GM12872 (cell line): ENCODE measurements around the gene MAP2K1.

Experiments
- TF ChIP-seq, protein P1 (sequence below): IDR thresholded peaks from 3 replicates; pipeline ENCODE4 v1.5.1; 2011; ENCODE audit warnings: low read depth, mild to moderate bottlenecking, low read length, moderate library complexity; ENCODE audit not compliant: insufficient read depth

The MAP2K1 gene

DNA sequence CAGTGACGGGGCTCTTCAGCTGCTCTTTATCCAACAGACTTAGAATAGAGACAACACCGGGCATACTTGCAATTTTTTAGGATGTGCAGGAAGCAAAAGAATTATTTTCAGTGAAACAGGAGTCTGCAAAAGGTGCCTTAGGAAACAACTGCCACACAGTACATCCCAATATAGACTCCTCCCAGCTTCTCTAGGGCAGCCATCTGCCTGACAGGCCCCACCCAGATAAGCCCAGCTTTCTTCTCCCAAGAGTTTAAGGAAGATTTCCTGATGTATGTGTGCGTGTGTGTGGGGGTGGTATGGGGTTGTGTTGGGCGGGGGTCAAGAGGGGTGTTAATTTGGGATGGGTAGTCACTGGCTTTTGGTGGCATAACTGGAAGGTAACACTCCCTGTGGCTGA is 21.5 kb downstream of the MAP2K1 start:
- TF ChIP-seq, protein P1, sequence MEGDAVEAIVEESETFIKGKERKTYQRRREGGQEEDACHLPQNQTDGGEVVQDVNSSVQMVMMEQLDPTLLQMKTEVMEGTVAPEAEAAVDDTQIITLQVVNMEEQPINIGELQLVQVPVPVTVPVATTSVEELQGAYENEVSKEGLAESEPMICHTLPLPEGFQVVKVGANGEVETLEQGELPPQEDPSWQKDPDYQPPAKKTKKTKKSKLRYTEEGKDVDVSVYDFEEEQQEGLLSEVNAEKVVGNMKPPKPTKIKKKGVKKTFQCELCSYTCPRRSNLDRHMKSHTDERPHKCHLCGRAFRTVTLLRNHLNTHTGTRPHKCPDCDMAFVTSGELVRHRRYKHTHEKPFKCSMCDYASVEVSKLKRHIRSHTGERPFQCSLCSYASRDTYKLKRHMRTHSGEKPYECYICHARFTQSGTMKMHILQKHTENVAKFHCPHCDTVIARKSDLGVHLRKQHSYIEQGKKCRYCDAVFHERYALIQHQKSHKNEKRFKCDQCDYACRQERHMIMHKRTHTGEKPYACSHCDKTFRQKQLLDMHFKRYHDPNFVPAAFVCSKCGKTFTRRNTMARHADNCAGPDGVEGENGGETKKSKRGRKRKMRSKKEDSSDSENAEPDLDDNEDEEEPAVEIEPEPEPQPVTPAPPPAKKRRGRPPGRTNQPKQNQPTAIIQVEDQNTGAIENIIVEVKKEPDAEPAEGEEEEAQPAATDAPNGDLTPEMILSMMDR = no peak

- TF ChIP-seq, protein P1 = no peak
Observed at GRCh38 chr15:66408675-66409282, 22.1 kb downstream of the MAP2K1 start.

GRCh38 chr15:66409565-66410108 is 22.9 kb downstream of the MAP2K1 start:
- TF ChIP-seq, protein P1 = no peak

DNA sequence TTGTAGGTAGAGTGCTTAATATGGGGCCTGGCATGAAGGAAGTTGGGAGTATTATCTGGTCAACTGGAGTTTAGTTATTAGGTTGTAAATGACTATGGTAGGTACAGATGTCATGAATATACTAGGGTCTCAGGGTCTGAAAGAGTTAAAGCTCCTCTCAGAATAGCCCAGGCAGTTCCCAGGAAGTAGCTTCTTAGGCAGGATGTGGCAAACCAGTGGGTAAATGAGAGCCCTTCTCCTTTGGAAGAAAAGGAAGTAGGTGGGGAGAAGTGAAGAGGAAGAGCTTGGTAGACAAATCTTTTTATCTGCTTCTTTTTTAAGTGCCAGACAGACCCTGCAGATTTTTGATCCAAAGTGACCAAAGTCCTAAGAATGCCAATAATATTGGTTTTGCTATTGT is 24.5 kb downstream of the MAP2K1 start:
- TF ChIP-seq, protein P1 = no peak

GRCh38 chr15:66412220-66412619 is 25.5 kb downstream of the MAP2K1 start:
- TF ChIP-seq, protein P1 = no peak

GRCh38 chr15:66413579-66413978 is 26.9 kb downstream of the MAP2K1 start:
- TF ChIP-seq, protein P1 = no peak

- TF ChIP-seq, protein P1 = no peak
Observed at GRCh38 chr15:66415360-66415759, 28.6 kb downstream of the MAP2K1 start.
